GM21723 (cell line): ENCODE data around the gene MCTP1.

Source experiments
- ATAC-seq: cut with Tn5 transposase; IDR thresholded peaks from one replicate; pipeline ENCODE4 v1.9.1; 2021; ENCODE audit warnings: mild to moderate bottlenecking, moderate library complexity; ENCODE audit not compliant: unreplicated experiment

Gene MCTP1

GRCh38 chr5:94778299-94778698 lies 506.6 kb downstream of the MCTP1 start:
- no peak for ATAC-seq

DNA sequence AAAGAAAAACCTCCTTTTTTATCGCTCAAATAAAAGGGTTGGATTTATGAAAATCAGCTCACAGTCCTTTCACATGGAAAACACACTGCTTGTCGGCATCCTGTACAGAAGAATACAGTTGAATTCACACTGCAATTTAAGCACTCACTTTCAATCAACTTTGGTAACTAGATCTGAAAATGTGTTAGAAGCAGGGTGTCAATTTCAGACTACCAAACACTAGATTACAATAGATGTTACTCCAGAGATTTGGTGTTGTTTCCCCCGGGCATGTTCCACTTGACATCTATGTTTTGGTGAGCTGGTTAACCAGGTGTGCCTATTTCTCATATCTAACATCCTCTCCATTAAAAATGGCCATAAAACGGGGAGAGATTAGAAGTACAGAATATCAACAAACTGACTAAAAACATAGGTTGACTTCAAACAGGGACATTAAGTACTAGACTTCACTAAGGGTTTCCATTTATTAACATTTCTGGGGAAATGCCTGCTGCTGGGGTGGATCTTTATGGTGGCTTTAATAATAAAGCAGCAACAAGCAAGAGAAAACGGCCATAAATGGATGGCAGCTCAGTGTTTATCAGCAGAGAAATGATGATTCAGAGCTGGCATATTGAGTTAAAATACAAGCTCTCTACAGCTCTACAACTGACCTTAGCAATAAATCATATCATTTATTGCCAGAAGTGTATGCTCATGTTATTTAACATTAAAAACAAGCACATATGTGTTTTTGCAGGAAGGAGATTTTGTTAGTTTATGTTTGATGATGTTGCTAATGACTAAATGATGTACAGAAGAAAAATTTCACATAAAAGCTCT lies 507.6 kb downstream of the MCTP1 start:
- ATAC-seq: no peak

DNA sequence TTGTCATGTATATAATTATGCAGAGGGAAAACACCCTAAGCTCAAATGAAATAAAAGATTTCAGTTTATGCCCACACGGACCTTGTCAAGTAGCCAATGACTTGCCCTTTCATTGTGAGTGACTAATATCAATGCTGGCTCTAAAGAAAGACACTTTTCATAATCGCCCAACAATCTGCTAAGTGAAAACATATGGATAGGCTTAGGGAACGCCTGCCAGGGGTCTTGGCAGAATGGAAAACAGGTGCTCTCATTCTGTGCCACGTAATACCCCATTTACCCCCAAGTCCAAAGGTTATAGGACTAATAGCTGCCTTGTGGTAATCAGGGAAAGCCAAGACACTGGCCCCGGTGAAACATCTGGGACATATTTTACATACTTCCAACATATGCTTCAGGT lies 508.7 kb downstream of the MCTP1 start:
- ATAC-seq: no peak

- ATAC-seq: no peak
Measured at GRCh38 chr5:94775088-94775487, 509.8 kb downstream of the MCTP1 start.

DNA sequence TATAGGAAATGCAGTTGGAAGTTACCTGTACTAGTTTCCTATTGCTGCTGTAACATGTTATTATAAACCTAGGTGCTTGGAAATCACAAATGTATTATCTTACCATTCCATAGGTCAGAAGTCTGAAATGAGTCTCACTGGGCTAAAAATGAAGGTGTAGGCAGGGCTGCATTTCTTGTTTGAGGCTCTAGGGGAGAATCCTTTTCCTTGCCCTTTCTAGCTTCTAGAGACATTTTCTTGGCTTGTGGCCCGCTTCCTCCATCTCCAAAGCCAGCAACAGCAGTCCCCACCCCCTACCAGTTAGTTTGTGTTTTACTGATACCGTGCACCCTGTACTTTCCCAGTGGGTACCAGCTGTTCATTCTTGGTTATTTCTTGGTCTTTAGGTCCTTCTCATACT lies 513.2 kb downstream of the MCTP1 start:
- ATAC-seq: no peak

GRCh38 chr5:94769996-94770395 lies 514.9 kb downstream of the MCTP1 start:
- ATAC-seq: no peak

GRCh38 chr5:94761786-94762185 lies 523.1 kb downstream of the MCTP1 start:
- no peak for ATAC-seq

DNA sequence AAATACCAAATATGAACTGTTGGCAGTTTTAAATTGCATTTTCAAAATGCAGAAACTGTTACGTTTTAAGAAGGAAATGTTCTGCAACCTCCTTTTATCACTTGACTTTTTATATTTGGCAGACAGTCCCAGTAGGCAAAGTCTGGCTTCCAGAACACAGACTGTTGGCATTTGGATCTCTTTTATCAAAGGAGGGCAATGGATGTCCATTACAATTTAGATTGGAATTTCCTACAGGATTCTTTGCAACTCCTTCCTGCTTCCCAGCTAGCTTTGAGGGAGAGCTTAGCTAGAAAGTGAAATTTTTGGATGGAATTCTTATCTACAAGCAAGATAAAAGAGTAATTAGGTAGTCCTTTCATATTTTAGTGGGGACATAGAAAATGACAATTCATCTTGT lies 523.8 kb downstream of the MCTP1 start:
- ATAC-seq: no peak

DNA sequence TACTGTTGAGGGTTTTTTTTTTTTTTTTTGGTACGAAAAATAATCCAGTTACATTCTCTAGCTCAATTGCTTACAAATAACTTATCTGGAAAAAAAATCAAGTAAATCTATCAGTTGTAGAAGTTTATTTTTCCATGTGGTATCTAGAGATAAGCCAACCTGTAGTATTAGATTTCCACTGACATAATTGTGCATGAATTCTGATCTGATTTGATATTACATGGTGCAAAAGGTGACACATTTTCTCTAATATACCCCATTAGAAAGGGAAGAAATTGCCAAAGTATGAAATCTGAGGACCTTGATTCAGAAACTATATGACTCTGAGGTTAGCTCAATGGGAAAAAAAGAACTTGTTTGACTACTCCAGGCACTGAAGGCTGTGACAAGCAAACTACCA lies 524.9 kb downstream of the MCTP1 start:
- no peak for ATAC-seq

DNA sequence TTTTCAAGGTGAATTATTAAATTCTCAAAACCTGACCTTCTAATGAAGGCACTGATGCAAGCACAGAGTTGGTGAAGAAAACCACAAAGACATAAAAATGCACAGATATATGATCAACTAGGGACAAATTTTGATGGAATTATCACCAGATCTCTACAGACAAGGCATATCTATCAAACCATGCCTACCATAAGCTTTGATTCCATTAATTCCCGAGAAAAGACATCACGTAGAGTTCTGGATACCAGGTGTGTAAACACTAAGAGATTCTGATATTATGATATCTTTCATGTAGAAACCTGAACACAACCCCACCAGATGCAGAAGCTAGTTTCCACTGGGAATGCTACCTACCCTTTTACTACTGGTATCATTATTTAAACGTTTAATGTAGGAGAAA lies 525.9 kb downstream of the MCTP1 start:
- ATAC-seq: no peak

- ATAC-seq: no peak
Measured at GRCh38 chr5:94754824-94755223, 530.1 kb downstream of the MCTP1 start.

DNA sequence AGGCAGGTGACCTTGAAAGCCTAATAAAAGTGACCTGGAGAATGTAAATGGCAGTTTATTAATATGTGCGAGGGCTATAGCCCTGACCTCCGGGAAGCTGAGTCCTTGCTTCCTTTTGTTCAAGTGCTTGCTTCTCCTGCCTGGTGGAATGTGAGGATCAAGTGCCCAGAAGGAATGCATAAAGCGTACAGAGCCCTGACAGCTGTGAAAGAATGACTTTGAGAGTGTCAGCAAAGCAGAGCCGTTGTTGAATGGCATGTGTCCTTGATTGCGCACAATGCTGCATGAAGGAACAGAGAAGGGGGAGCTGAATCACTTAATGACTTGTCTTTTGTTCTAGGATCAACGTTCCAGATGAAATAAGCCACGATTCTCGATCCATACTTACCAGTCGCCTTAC lies 533.4 kb downstream of the MCTP1 start:
- ATAC-seq: no peak

- no peak for ATAC-seq
Measured at GRCh38 chr5:94750681-94751080, 534.2 kb downstream of the MCTP1 start.

- ATAC-seq: no peak
Measured at GRCh38 chr5:94749042-94749441, 535.9 kb downstream of the MCTP1 start.

GRCh38 chr5:94748212-94748611 lies 536.7 kb downstream of the MCTP1 start:
- no peak for ATAC-seq

DNA sequence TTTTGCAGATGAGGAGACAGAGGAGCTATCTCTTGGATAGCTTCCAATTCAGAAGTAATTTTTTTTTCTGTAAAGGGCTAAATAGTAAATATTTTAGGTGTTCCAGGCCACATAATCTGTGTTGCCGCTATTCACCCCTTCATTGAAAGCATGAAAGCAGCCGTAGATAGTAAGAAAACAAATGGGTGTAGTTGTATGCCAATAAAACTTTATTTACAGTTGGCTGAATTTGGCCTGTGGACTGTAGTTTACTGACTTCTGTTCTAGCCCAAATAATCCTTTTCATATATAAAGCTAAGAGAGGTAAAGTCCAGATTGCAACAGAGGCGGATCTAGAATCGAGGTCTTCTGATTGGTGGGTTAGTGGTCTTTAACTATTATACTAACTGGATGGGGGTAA lies 537.5 kb downstream of the MCTP1 start:
- ATAC-seq: no peak

- ATAC-seq: peak; percentile 63
Measured at GRCh38 chr5:94746731-94747124, 538.2 kb downstream of the MCTP1 start.

DNA sequence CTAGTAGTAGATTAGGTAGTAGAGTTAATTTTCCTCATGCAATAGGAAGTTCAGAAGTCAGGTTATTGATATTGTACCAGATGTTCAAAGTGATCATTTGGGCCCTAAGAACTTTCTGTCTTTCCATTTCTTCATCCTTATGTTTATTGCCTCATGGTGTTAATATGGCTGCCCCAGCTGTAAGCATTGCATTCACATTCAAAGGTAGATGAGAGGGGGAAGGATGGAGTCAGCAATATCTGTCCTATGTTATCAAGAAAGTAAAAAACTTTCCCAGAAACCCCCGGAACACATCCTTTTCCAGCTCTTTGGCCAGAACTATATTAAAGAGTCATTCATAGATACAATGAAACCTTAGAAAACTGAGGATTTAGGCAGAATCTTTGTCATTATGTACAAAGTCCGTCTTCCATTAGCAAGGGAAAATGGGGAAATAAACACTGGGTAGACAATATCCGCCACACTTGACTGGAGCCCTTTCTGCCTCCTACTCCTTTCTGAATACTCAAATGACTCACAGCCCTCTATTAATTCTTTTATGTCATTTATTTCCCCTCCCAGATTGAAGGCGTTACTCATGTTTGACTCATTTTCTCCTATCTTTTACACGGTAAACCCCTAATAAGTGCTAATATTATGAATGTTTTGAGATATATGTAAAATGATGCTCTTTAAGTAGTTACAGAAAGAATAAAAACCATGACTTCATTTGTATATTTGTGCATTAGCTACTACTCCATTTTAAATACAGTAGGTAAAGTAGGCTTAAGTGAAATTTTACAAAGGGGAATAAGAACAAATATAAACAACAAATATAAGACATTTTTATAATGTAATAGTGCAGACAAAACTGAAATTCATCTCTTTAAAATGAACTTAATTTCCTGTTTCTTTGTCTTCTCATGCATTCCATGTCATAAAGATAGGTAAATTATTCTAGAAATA lies 538.8 kb downstream of the MCTP1 start:
- peak; percentile 72 for ATAC-seq

GRCh38 chr5:94744906-94745305 lies 540.0 kb downstream of the MCTP1 start:
- no peak for ATAC-seq

GRCh38 chr5:94742852-94743251 lies 542.0 kb downstream of the MCTP1 start:
- ATAC-seq: no peak

GRCh38 chr5:94740286-94740685 lies 544.6 kb downstream of the MCTP1 start:
- ATAC-seq: no peak

DNA sequence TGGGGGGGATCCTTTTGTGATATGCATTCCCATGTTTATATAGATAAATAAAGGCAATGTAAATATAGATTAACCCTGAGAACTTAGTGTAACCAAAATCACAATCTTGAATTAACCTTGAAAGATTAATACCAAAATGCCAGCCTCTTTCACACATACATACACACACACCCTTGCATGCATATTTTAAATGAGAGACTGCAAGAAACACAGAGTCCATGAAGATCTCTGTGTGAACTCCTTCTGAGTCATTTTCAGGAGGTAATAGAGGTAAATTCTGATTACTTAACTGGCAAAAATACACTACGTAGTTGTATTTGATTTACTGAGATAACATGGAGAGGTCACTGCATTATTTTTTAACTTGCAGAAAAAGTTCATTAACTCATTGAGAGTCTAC lies 548.4 kb downstream of the MCTP1 start:
- no peak for ATAC-seq
